Measurements from ENCODE around the gene MAP2. TPM values are rescaled to one million over a fixed set of nuclear protein-coding genes. Genes with fewer than 3 reads are reported as not detected.
A peak's percentile ranks its signal among the peaks of the same experiment; 100 is the strongest.
"Not testable (repeated sequence)": the region's sequence is repeated elsewhere in the genome, so short reads cannot be mapped to it uniquely, and the experiment has no call there.

The MAP2 gene
- polyA plus RNA-seq, 10 donors = 7.9 to 14.3 (median 12.0) TPM

- no peak for DNase-seq
Measured at GRCh38 chr2:209584472-209584871, 160.6 kb downstream of the MAP2 start.

GRCh38 chr2:209584915-209585314 is 161.1 kb downstream of the MAP2 start:
- no peak for DNase-seq

GRCh38 chr2:209591021-209591420 is 167.2 kb downstream of the MAP2 start:
- no peak for DNase-seq

- DNase-seq = no peak
Measured at GRCh38 chr2:209592106-209592505, 168.3 kb downstream of the MAP2 start.

- no peak for DNase-seq
Measured at GRCh38 chr2:209593930-209594329, 170.1 kb downstream of the MAP2 start.

GRCh38 chr2:209596262-209596661 is 172.4 kb downstream of the MAP2 start:
- no peak for DNase-seq

GRCh38 chr2:209598227-209598626 is 174.4 kb downstream of the MAP2 start:
- not testable (repeated sequence) for DNase-seq

- no peak for DNase-seq
Measured at GRCh38 chr2:209600341-209601171, 176.7 kb downstream of the MAP2 start.

GRCh38 chr2:209601497-209601896 is 177.7 kb downstream of the MAP2 start:
- no peak for DNase-seq

GRCh38 chr2:209602259-209602658 is 178.4 kb downstream of the MAP2 start:
- DNase-seq = no peak

- no peak for DNase-seq
Measured at GRCh38 chr2:209609531-209609930, 185.7 kb downstream of the MAP2 start.

- no peak for DNase-seq
Measured at GRCh38 chr2:209610631-209611030, 186.8 kb downstream of the MAP2 start.

- DNase-seq = no peak
Measured at GRCh38 chr2:209613649-209614305, 189.9 kb downstream of the MAP2 start.

- no peak for DNase-seq
Measured at GRCh38 chr2:209614690-209615369, 191.0 kb downstream of the MAP2 start.

GRCh38 chr2:209619782-209620181 is 195.9 kb downstream of the MAP2 start:
- DNase-seq = no peak

- DNase-seq = no peak
Measured at GRCh38 chr2:209624192-209624938, 200.5 kb downstream of the MAP2 start.

- DNase-seq = no peak
Measured at GRCh38 chr2:209629597-209629996, 205.8 kb downstream of the MAP2 start.

GRCh38 chr2:209633911-209634310 is 210.1 kb downstream of the MAP2 start:
- DNase-seq = no peak

- peak in 2 of 3 donors; percentile 5 to 6 for DNase-seq
Measured at GRCh38 chr2:209636076-209636475, 212.2 kb downstream of the MAP2 start.

GRCh38 chr2:209637293-209637692 is 213.4 kb downstream of the MAP2 start:
- DNase-seq = no peak

GRCh38 chr2:209638346-209638745 is 214.5 kb downstream of the MAP2 start:
- peak in 1 of 3 donors; percentile 32 for DNase-seq

- no peak for DNase-seq
Measured at GRCh38 chr2:209640358-209640757, 216.5 kb downstream of the MAP2 start.

Measured in muscle of back (tissue), 11 donors.